GM19397 (cell line): ENCODE measurements around the gene CDSN.

ENCODE experiments used
- ATAC-seq: cut with Tn5 transposase; IDR thresholded peaks from one replicate; pipeline ENCODE4 v1.9.1; 2021; ENCODE audit warnings: mild to moderate bottlenecking, moderate library complexity; ENCODE audit not compliant: unreplicated experiment

CDSN gene

GRCh38 chr6:31144970-31145340 lies 24.7 kb upstream of the CDSN start:
- no peak for ATAC-seq

DNA sequence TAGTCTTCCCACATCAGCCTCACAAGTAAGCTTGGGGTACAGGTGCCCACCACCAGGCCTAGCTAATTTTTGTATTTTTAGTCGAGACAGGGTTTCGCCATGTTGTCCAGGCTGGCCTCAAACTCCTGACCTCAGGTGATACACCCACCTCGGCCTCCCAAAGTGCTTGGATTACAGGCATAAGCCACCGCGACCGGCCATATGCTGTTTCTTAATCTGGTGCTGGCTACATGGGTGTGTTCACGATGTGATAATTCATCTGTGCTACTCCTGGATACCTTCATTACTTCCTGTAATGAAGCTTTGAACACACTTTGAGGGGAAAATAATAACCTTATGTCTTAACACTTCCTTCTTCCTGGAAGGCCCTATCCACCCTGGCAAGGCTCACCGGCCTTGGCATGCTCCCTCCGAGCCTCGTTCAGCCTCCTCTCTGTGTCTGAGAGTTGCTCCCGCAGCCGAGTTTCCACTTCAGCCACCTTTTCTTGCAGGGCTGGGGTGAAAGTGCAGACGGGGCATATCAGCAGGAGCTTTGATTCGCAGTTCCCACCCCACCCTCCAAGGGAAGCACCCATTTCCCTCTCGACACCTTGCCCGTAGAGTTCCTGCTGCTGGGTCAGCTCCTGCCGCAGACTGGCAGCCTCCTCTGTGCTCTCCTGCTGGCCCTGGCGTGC lies 24.2 kb upstream of the CDSN start:
- ATAC-seq: no peak

DNA sequence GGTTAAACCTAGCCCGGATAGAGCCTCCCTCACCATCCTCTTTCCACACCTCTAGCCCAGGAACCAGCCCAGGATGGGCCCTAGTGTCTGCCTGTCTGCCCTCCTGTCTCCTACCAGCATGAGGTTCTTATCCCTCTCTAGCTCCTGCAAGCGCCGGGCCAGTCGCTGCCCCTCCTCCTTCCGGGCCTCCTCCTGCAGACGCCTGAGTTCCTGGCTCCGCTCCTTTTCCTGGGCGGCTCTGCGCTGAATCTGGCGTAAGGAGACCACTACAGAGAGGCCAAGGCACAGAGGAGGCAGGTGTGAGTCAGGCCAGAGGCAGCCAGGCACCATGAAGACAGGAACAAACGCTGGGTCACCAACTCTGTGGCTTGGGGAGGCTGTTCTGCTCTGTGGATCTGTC lies 22.9 kb upstream of the CDSN start:
- ATAC-seq: no peak

DNA sequence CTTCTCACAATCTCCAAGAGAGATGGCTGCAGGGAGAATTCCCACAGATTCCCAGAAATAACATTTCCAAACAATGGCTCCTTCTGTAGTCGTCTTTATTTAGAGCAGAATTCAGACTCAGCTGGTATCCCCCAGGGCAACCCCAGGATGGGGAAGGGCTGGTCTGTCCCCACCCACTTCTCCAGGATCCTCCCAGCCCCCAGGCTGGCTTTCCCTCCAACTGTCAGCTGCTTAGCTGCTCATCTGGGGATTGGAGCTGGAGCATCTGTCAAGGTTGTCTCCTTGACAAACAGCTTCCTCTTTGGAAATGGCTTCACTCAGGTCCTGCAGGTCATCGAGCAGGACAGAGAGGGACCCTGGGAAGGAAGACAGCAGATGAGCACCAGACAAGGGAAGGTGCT lies 22.1 kb upstream of the CDSN start:
- no peak for ATAC-seq

- ATAC-seq: no peak
Observed at GRCh38 chr6:31140643-31141042, 20.4 kb upstream of the CDSN start.

- ATAC-seq: no peak
Observed at GRCh38 chr6:31139599-31139998, 19.4 kb upstream of the CDSN start.

DNA sequence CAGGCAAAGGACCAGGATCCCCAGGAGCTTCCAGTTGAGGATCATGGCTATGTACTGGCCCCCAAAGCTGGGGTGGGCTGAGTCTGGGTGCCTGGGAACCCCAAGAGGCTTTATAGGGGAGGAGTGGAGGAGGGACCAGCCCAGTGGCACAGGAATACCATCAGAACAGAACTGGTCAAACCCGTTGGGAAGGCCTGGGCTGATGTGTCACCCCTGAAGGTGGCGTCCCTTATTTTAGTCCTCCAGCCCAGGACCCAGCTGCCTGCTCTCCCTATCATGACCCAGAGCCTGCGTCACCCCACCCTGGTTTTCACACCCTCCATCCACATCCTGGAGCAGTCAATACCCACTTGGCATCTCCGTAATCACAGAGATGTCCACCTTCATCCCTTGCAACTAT lies 18.7 kb upstream of the CDSN start, which contains the start of gene PSORS1C2:
Gene PSORS1C2 (minus strand): TSS at position 85 of the 400 bp plus-strand sequence. CDS start 40 bp downstream, at position 45.
- no peak for ATAC-seq

- ATAC-seq: no peak
Observed at GRCh38 chr6:31135710-31136109, 15.5 kb upstream of the CDSN start.

GRCh38 chr6:31132806-31133205 lies 12.6 kb upstream of the CDSN start:
- no peak for ATAC-seq

DNA sequence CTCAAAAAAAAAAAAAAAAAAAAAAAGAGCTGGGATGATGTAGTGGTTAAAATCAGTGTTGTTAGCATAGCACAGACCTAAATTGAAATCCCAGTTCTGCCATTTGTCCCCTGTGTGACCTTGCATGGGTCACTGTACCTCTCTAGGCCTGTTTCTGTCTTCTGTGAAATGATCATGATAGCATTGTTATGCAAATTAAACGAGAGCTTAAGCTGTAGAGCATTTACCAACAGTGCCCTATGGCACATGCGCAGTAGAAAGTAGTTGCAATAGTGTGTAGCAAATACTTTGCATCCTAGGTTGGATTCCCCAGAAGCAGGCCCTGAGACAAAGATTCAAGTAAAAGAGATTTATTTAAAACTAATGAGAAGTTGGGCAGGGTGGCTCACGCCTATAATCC lies 11.3 kb upstream of the CDSN start:
- no peak for ATAC-seq

- no peak for ATAC-seq
Observed at GRCh38 chr6:31130751-31131150, 10.5 kb upstream of the CDSN start.

- no peak for ATAC-seq
Observed at GRCh38 chr6:31129130-31129529, 8.9 kb upstream of the CDSN start.

DNA sequence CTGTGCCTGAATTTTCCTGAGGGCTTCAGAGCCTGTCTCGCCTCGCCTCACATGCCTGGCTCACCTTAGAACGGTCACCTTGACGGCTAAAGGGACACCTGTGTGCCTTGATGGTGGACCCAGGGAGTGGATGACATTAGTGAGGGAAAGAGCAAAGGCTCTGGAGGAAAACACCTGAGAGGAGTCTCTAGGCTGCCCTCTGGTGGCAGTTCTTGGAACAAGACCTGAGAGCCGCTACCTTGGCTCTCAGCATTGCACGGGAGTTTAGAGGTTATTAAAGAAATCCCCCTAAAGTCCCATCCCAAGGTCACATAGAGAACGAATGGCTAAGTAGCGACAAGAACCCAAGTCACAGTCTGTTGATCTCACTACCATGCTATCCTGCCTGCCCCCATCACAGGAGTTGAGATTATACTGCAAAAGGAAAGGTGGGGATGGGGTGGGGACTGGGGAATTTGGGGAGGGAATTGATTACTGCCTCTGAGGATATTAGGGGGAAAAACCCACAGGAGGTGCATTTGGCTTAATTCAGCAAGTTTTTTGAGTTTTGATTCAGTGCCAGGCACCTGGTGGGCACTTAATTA lies 7.9 kb upstream of the CDSN start:
- no peak for ATAC-seq

DNA sequence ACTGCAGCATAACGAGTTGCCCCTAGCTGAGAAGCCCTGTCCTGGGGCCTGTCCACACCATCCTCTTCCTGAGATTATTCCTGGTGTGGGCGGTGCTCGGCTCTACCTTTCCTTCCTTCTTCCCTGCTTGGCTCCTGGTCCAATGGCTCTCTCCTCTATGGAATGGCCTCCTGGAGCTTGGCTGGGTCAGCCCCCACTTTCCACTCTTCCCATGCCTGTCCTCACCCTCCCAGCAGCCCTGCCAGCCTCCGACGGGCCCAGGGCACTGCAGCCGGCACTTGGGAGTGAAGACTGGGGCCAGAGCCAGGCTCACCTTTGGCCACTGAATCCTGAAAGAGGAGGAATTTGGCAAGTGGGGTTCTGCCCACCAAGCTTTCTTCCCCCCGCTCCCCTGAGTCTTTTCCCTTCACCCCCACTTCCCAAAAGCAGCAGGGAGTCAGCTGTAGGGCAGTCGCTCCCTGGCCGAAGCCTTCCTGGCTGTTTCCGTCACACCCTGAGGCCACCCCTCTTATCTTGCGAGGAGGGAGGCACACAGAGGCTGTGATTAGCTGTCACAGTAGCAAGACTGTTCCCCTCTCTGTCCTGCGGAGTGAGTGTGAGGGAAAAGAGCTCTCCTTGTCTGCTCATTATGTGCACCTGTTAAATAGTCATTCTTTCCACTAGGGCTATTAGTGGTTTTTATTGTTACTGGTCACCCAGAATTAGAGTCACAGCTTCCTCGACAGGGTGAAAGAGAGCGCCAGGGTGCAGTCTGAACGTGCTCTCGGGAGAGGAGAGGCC lies 6.3 kb upstream of the CDSN start:
- no peak for ATAC-seq

- no peak for ATAC-seq
Observed at GRCh38 chr6:31125586-31126363, 5.5 kb upstream of the CDSN start.

GRCh38 chr6:31125162-31125561 lies 4.9 kb upstream of the CDSN start:
- no peak for ATAC-seq

- no peak for ATAC-seq
Observed at GRCh38 chr6:31122791-31123706, 2.8 kb upstream of the CDSN start.

- ATAC-seq: no peak
Observed at GRCh38 chr6:31121131-31121790, 1.0 kb upstream of the CDSN start.

- no peak for ATAC-seq
Observed at GRCh38 chr6:31118178-31118577, 2.1 kb downstream of the CDSN start.
